Measurements from ENCODE around the gene TMEM52. TPM values are rescaled to one million over a fixed set of nuclear protein-coding genes. Genes with fewer than 3 reads are reported as not detected.

TMEM52 gene
- total and polyA plus RNA-seq, 2 of the 8 experiments (the other 6 are each of a cell fraction or from before 2014, with no cell fraction given), result 14.6 to 30.2 TPM

- Histone ChIP-seq H2AFZ (ENCODE audit: low read length) (no peak overlapping the region), H3K4ac (replicated peaks; ENCODE audit: insufficient read length, low read depth, low read length) (no peak overlapping the region), H2BK20ac (ENCODE audit: low read length) (no peak overlapping the region), H2BK120ac (replicated peaks; ENCODE audit: low read depth, low read length) (no peak overlapping the region), H2BK12ac (ENCODE audit: low read depth, low read length) (no peak overlapping the region), H2AK5ac (ENCODE audit: low read depth, low read length) (no peak overlapping the region), H3K23ac (ENCODE audit: insufficient read length) (no peak overlapping the region), H4K91ac (replicated peaks; ENCODE audit: insufficient read length, low read length) (no peak overlapping the region), H3K14ac (ENCODE audit: insufficient read length) (no peak overlapping the region), H3K27me3 (replicated peaks in 1 of 4; ENCODE audit: control insufficient read depth in 3 of 4, extremely low read depth in 1 of 4, insufficient read depth in 3 of 4, low read length in 3 of 4) (no peaks in the 10 kb centered on the region), H4K5ac (ENCODE audit: insufficient read length, low read depth, low read length) (no peak overlapping the region), H4K8ac (ENCODE audit: extremely low read depth, insufficient read depth, low read length) (no peak overlapping the region), H3K79me1 (ENCODE audit: low read depth, low read length) (peaks cover 7% of the 10 kb centered on the region), H3K4me2 (ENCODE audit: insufficient read depth in 1 of 2, low read depth in 2 of 2, low read length in 2 of 2) (no peak overlapping the region), H3K56ac (replicated peaks; ENCODE audit: insufficient read length, low read depth, low read length) (no peak overlapping the region), H3K79me2 (ENCODE audit: control insufficient read depth in 1 of 2, insufficient read depth in 2 of 2, low read length in 2 of 2) (peaks cover 64 to 97% of the 10 kb centered on the region in 2 experiments), H4K20me1 (replicated peaks in 1 of 2; ENCODE audit: control insufficient read depth in 1 of 2, insufficient read depth in 2 of 2, low read length in 2 of 2) (peaks cover 28 to 34% of the 10 kb centered on the region in 2 experiments), H3K9me3 (ENCODE audit: insufficient read depth in 2 of 2, low read depth in 1 of 2, low read length in 1 of 2) (no peaks in the 10 kb centered on the region), H3K27ac (ENCODE audit: low read depth, low read length) (no peak overlapping the region), H3K18ac (ENCODE audit: extremely low read depth, low read length) (no peak overlapping the region), H2BK5ac (ENCODE audit: low read depth, low read length) (no peak overlapping the region), H3K23me2 (ENCODE audit: low read depth, low read length) (no peaks in the 10 kb centered on the region), H2BK15ac (ENCODE audit: low read length) (no peak overlapping the region), H3K9ac (replicated peaks in 1 of 4; ENCODE audit: extremely low read depth in 1 of 4, low read depth in 3 of 4, low read length in 3 of 4) (no peak overlapping the region), H3K4me1 (replicated peaks in 1 of 4; ENCODE audit: control insufficient read depth in 3 of 4, insufficient read depth in 4 of 4, low read length in 3 of 4) (no peaks in the 10 kb centered on the region; a peak in 1 of 7 replicates), H3K36me3 (ENCODE audit: control insufficient read depth in 2 of 4, insufficient read depth in 4 of 4, low read length in 3 of 4) (peaks cover 0 to 10% (median 4%) of the 10 kb centered on the region in 4 experiments; a peak in 5 of 8 replicates), H3K4me3 (ENCODE audit: extremely low read depth in 1 of 4, insufficient read depth in 2 of 4, low read depth in 3 of 4, low read length in 4 of 4) (no peak overlapping the region)
- FAIRE-seq (no peak), DNase-seq (ENCODE audit: low read depth in 1 of 2, low spot score in 2 of 2) (no peak)
- WGBS, 2 experiments (ENCODE audit: extremely low coverage in 1 of 2, insufficient coverage in 1 of 2, insufficient read length in 1 of 2, insufficient replicate concordance in 2 of 2, low coverage in 1 of 2, low lambda C conversion rate in 2 of 2, missing lambda C conversion rate in 1 of 2), result 94% methylated on average over 4 of the region's 4 CpGs; no CpG with 5 or more reads in 1 of the 2 experiments
- ChIA-PET POLR2A (ENCODE audit: partially characterized antibody) (interaction anchor here (1.2 to 4.1 kb wide), 3 partner anchors 8 to 19 kb away, joined by 3 to 33 read pairs (median 20); no protein-coding TSS in a partner anchor), CTCF (ENCODE audit: partially characterized antibody) (interaction anchor here (0.6 to 4.0 kb wide), 11 partner anchors 8 to 1699 kb away, joined by 3 to 26 read pairs (median 4); no protein-coding TSS in a partner anchor)
- TF ChIP-seq HDAC6 (IDR thresholded peaks at IDR 0.05; ENCODE audit: low read depth, low read length), result no peak
- TF ChIP-seq ATF2 (IDR thresholded peaks at IDR 0.05; ENCODE audit: low read length), result no peak
- TF ChIP-seq KDM4A (IDR thresholded peaks at IDR 0.05; ENCODE audit: low read depth, low read length, severe bottlenecking), result no peak
- no peak for TF ChIP-seq CTCF (IDR thresholded peaks at IDR 0.05; ENCODE audit: control extremely low read depth in 1 of 3, insufficient read depth in 1 of 3, low read depth in 1 of 3, low read length in 3 of 3)
- no peak for TF ChIP-seq TEAD4 (IDR thresholded peaks at IDR 0.05; ENCODE audit: low read depth, low read length)
- no peak for TF ChIP-seq JUN (IDR thresholded peaks at IDR 0.05; ENCODE audit: low read depth, low read length)
- TF ChIP-seq NRF1 (IDR thresholded peaks at IDR 0.05; ENCODE audit: low read depth, low read length), result no peak
- no peak for TF ChIP-seq HDAC2 (IDR thresholded peaks at IDR 0.05; ENCODE audit: borderline replicate concordance in 1 of 2, low read depth in 2 of 2, low read length in 2 of 2)
- TF ChIP-seq RXRA (IDR thresholded peaks at IDR 0.05; ENCODE audit: insufficient read depth, low read depth, low read length), result no peak
These were observed 49.6 kb downstream of the TMEM52 start for GRCh38 chr1:1869469-1869868.

All from H1 (cell line).